Ovary (tissue), 3 donors: ENCODE data around the gene CHRNB1.

ENCODE experiments used
- CTCF ChIP-seq, 3 donors: fragments of 450-650 bp in 2 of 3; fragments of 200-600 bp in 1 of 3; IDR thresholded peaks; one replicate each; pipeline versions ENCODE4 v1.5.1 to v1.8.0; 2016 to 2022; ENCODE audit warnings: antibody characterized with exemption in 3 of 3, mild to moderate bottlenecking in 1 of 3
- EP300 ChIP-seq: sonication (generic); formaldehyde crosslinking; IDR thresholded peaks from one replicate; pipeline ENCODE4 v1.6.1; 2017; ENCODE audit warnings: antibody characterized with exemption
- POLR2A ChIP-seq: fragments of 450-650 bp; IDR thresholded peaks from one replicate; pipeline ENCODE4 v1.6.1; 2017; ENCODE audit warnings: antibody characterized with exemption, mild to moderate bottlenecking, moderate library complexity
- donor health status: DM: no; HTN: no; CAD: no.

- TF ChIP-seq CTCF (IDR thresholded peaks at IDR 0.05): no peak
- no peak for TF ChIP-seq EP300
- no peak for TF ChIP-seq POLR2A
Measured at GRCh38 chr17:7415784-7416183, 29.1 kb upstream of the CHRNB1 start.
